Mesenchymal stem cell (in vitro differentiated cells and primary cell): Measurements from ENCODE around the gene KRTCAP2.

Source experiments
- DNase-seq: peaks from one replicate; pipeline ENCODE4 v3.0.0-alpha.2; 2013
- H2AFZ ChIP-seq: one replicate; pipeline ENCODE4 v1.6.1; 2013; ENCODE audit warnings: low read depth, mild to moderate bottlenecking, control low read depth, inconsistent platforms, low read length, moderate library complexity
- H2AK5ac ChIP-seq: 2 replicates; pipeline ENCODE4 v1.6.1; 2013; ENCODE audit warnings: low read length, moderate library complexity, mild to moderate bottlenecking, inconsistent platforms; ENCODE audit not compliant: severe bottlenecking
- H2BK120ac ChIP-seq: one replicate; pipeline ENCODE4 v1.6.1; 2013; ENCODE audit warnings: low read depth, mild to moderate bottlenecking, inconsistent platforms, low read length, moderate library complexity
- H2BK12ac ChIP-seq, 2 experiments: one replicate each; pipeline ENCODE4 v1.6.1; 2013; ENCODE audit warnings: inconsistent platforms in 2 of 2, low read length in 2 of 2, mild to moderate bottlenecking in 2 of 2, moderate library complexity in 2 of 2, control low read depth in 1 of 2
- H2BK15ac ChIP-seq: one replicate; pipeline ENCODE4 v1.6.1; 2013; ENCODE audit warnings: mild to moderate bottlenecking, low read depth, inconsistent platforms; ENCODE audit not compliant: poor library complexity, severe bottlenecking
- H2BK5ac ChIP-seq: 2 replicates; pipeline ENCODE4 v1.6.1; 2013; ENCODE audit warnings: low read depth, mild to moderate bottlenecking, low read length, control low read depth, inconsistent platforms; ENCODE audit not compliant: poor library complexity, severe bottlenecking
- H3K14ac ChIP-seq, 2 experiments: one replicate each; pipeline ENCODE4 v1.6.1; 2013; ENCODE audit warnings: inconsistent platforms in 2 of 2, low read length in 2 of 2, control low read depth in 1 of 2, mild to moderate bottlenecking in 1 of 2, moderate library complexity in 1 of 2
- H3K18ac ChIP-seq, 2 experiments: one replicate each; pipeline ENCODE4 v1.6.1; 2013; ENCODE audit warnings: inconsistent platforms in 2 of 2, low read length in 2 of 2, control low read depth in 1 of 2, low read depth in 1 of 2, mild to moderate bottlenecking in 1 of 2
- H3K23ac ChIP-seq, 2 experiments: one replicate each; pipeline ENCODE4 v1.6.1; 2013; ENCODE audit warnings: inconsistent platforms in 2 of 2, low read length in 2 of 2, mild to moderate bottlenecking in 2 of 2, moderate library complexity in 2 of 2, control low read depth in 1 of 2
- H3K27ac ChIP-seq: 2 replicates; pipeline ENCODE4 v1.5.1; 2013; ENCODE audit warnings: mild to moderate bottlenecking, moderate library complexity, low read length, control low read depth, inconsistent platforms; ENCODE audit not compliant: poor library complexity, severe bottlenecking
- H3K27me3 ChIP-seq, 2 experiments: 2 replicates each; pipeline versions ENCODE4 v1.6.1 to v1.7.0; 2013; ENCODE audit warnings: low read length in 2 of 2, mild to moderate bottlenecking in 2 of 2, moderate library complexity in 2 of 2, control low read depth in 1 of 2, inconsistent platforms in 1 of 2; ENCODE audit not compliant: control insufficient read depth in 1 of 2, insufficient read depth in 1 of 2
- H3K36me3 ChIP-seq, 2 experiments: 2 replicates each; pipeline versions ENCODE4 v1.6.1 to v1.7.0; 2013; ENCODE audit warnings: low read length in 2 of 2, control low read depth in 1 of 2, inconsistent platforms in 1 of 2, low read depth in 1 of 2, mild to moderate bottlenecking in 1 of 2; ENCODE audit not compliant: insufficient read depth in 2 of 2, control insufficient read depth in 1 of 2
- H3K4ac ChIP-seq, 2 experiments: one replicate each; pipeline ENCODE4 v1.6.1; 2013; ENCODE audit warnings: inconsistent platforms in 2 of 2, low read length in 2 of 2, mild to moderate bottlenecking in 2 of 2, moderate library complexity in 2 of 2, control low read depth in 1 of 2, low read depth in 1 of 2
- H3K4me1 ChIP-seq: 2 replicates; pipeline ENCODE4 v1.6.1; 2013; ENCODE audit warnings: low read depth, low read length, control low read depth; ENCODE audit not compliant: control insufficient read depth, insufficient read depth
- H3K4me2 ChIP-seq: 2 replicates; pipeline ENCODE4 v1.6.1; 2013; ENCODE audit warnings: low read length, mild to moderate bottlenecking, inconsistent platforms; ENCODE audit not compliant: poor library complexity, severe bottlenecking
- H3K4me3 ChIP-seq, 2 experiments: 2 replicates each; pipeline versions ENCODE4 v1.5.1 to v1.7.0; 2013; ENCODE audit warnings: low read length in 2 of 2, mild to moderate bottlenecking in 2 of 2, control low read depth in 1 of 2, low read depth in 1 of 2; ENCODE audit not compliant: insufficient read depth in 1 of 2
- H3K79me1 ChIP-seq: replicated peaks from 2 replicates; pipeline ENCODE4 v1.6.1; 2013; ENCODE audit warnings: mild to moderate bottlenecking, control low read depth, low read length, inconsistent platforms; ENCODE audit not compliant: poor library complexity, severe bottlenecking
- H3K9ac ChIP-seq: 2 replicates; pipeline ENCODE4 v1.7.0; 2013; ENCODE audit warnings: mild to moderate bottlenecking, low read length, moderate library complexity
- H3K9me3 ChIP-seq: 2 replicates; pipeline ENCODE4 v1.7.0; 2013; ENCODE audit warnings: mild to moderate bottlenecking, low read length; ENCODE audit not compliant: control insufficient read depth
- H4K8ac ChIP-seq: one replicate; pipeline ENCODE4 v1.6.1; 2013; ENCODE audit warnings: inconsistent platforms, mild to moderate bottlenecking, low read length, moderate library complexity
- H4K91ac ChIP-seq: one replicate; pipeline ENCODE4 v1.6.1; 2013; ENCODE audit warnings: mild to moderate bottlenecking, low read length, inconsistent platforms
- WGBS: methylation state at CpG from one replicate; pipeline ENCODE4 v1.1.7; 2013; ENCODE audit warnings: mixed read lengths; 5-methylcytosine and 5-hydroxymethylcytosine counted together

The KRTCAP2 gene

DNA sequence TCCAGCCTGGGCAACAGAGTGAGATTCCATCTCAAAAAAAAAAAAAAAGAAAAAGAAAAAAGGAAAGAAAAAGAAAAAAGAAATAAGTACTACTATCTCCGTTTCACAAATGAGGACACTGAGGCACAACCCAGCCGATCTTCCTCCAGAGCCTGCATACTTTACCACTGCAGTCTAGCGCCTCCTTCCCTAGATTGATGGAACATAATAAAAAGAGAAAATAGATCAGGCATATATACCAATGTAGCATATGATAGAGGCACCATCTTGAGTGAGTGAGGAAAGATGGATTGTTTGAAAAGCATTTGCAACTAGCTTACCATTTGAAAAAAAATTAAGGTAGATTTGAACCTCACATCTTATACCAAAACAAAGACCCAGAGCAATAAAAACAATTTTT is 27.6 kb downstream of the KRTCAP2 start:
- Histone ChIP-seq H3K4me1 (peaks cover 1% of the 10 kb centered on the region), H2BK15ac (no peak overlapping the region), H2BK5ac (no peak overlapping the region), H3K18ac (no peak overlapping the region), H3K4ac (no peak overlapping the region), H3K9ac (no peak overlapping the region), H4K91ac (no peak overlapping the region), H2AFZ (no peak overlapping the region), H3K23ac (no peak overlapping the region), H3K14ac (no peak overlapping the region), H3K79me1 (no peaks in the 10 kb centered on the region), H2AK5ac (no peak overlapping the region), H2BK12ac (no peak overlapping the region), H3K4me3 (no peak overlapping the region), H3K27me3 (peaks cover 5 to 26% of the 10 kb centered on the region in 2 experiments), H2BK120ac (no peak overlapping the region), H3K4me2 (no peak overlapping the region), H3K9me3 (no peaks in the 10 kb centered on the region), H3K27ac (no peak overlapping the region), H3K36me3 (no peaks in the 10 kb centered on the region), H4K8ac (no peak overlapping the region)
- DNase-seq = no peak
- WGBS = no CpG with 5 or more reads among the region's 3 CpGs

DNA sequence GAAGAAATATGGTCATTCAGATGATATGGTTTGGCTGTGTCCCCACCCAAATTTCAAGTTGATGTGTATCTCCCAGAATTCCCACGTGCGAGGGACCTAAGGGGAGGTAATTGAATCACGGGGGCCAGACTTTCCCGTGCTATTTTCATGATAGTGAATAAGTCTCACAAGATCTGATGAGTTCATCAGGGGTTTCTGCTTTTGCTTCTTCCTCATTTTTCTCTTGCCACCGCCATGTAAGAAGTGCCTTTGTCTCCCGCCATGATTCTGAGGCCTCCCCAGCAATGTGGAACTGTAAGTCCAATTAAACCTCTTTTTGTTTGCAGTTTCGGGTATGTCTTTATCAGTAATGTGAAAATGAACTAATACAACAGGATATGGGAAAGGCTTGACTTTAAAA is 31.4 kb downstream of the KRTCAP2 start:
- Histone ChIP-seq H2AK5ac (no peak overlapping the region), H3K4me2 (no peak overlapping the region), H2BK120ac (no peak overlapping the region), H3K27ac (no peak overlapping the region), H3K18ac (no peak overlapping the region), H3K36me3 (peaks cover 9 to 15% of the 10 kb centered on the region in 2 experiments), H3K14ac (no peak overlapping the region), H4K91ac (no peak overlapping the region), H3K9me3 (no peaks in the 10 kb centered on the region), H3K79me1 (peaks cover 10% of the 10 kb centered on the region), H3K4me1 (peaks cover 15% of the 10 kb centered on the region), H3K27me3 (peaks cover 5 to 10% of the 10 kb centered on the region in 2 experiments), H3K4me3 (no peak overlapping the region), H4K8ac (no peak overlapping the region), H3K23ac (no peak overlapping the region), H3K4ac (no peak overlapping the region), H2AFZ (no peak overlapping the region), H2BK15ac (no peak overlapping the region), H3K9ac (no peak overlapping the region), H2BK12ac (no peak overlapping the region), H2BK5ac (no peak overlapping the region)
- DNase-seq = no peak
- WGBS = 84% methylated on average over 5 of the region's 7 CpGs

DNA sequence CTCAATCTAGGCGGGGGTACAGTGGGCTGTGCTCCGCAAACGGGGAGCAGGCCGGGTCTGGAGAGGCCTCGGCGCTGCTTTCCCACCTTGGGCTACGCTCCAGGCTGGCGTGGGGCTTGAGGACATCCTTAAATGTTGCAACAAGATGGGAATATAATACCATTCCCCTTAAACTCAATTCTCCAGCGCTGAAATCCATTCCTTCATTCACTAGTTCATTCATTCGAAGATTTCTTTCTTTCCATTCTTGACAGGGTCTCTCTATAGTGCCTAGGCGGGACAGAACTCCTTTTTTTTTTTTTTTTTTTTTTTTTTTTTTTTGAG is 32.5 kb downstream of the KRTCAP2 start:
- H3K4me1 ChIP-seq = peaks cover 17% of the 10 kb centered on the region
- no peak overlapping the region for H2BK5ac ChIP-seq

GRCh38 chr1:155139895-155140629 is 33.0 kb downstream of the KRTCAP2 start, which contains the start of gene DPM3:
DPM3 (minus strand) TSS chr1:155140531; CDS start chr1:155140240, 291 bp downstream.
- peak; percentile 86 for DNase-seq
- H2BK15ac ChIP-seq = no peak within 1 kb of the TSS
- H2AK5ac ChIP-seq = no peak within 1 kb of the TSS
- H3K4me2 ChIP-seq = peak within 1 kb of the TSS; percentile 75
- H3K9me3 ChIP-seq = no peaks in the 10 kb centered on the region
- peak within 1 kb of the TSS; percentile 83 for H3K27ac ChIP-seq
- H3K4me1 ChIP-seq = peaks cover 17% of the 10 kb centered on the region
- peak within 1 kb of the TSS; percentile 80 for H4K91ac ChIP-seq
- under 1% methylated on average over 42 of the region's 42 CpGs for WGBS
- peaks cover 9 to 15% of the 10 kb centered on the region in 2 experiments for H3K36me3 ChIP-seq
- peaks cover 12% of the 10 kb centered on the region for H3K79me1 ChIP-seq
- H3K9ac ChIP-seq = peak within 1 kb of the TSS; percentile 97
- H2BK12ac ChIP-seq = peak within 1 kb of the TSS; percentile 21 to 69
- peak within 1 kb of the TSS; percentile 84 to 85 for H3K18ac ChIP-seq
- peak within 1 kb of the TSS; percentile 99 for H4K8ac ChIP-seq
- H2AFZ ChIP-seq = peak within 1 kb of the TSS; percentile 85
- peak within 1 kb of the TSS in 1 of 2 experiments; percentile 97 for H3K23ac ChIP-seq
- H3K4me3 ChIP-seq = peak within 1 kb of the TSS; percentile 70 to 100
- peak within 1 kb of the TSS; percentile 84 for H2BK5ac ChIP-seq
- peak within 1 kb of the TSS; percentile 23 for H2BK120ac ChIP-seq
- H3K27me3 ChIP-seq = peaks cover 0 to 4% of the 10 kb centered on the region in 2 experiments
- H3K14ac ChIP-seq = peak within 1 kb of the TSS in 1 of 2 experiments; percentile 41
- peak within 1 kb of the TSS in 1 of 2 experiments; percentile 77 for H3K4ac ChIP-seq

More for the DNA sequence above, 32.5 kb downstream of the KRTCAP2 start:
- Histone ChIP-seq H3K79me1 (peaks cover 12% of the 10 kb centered on the region), H3K27me3 (peaks cover 0 to 4% of the 10 kb centered on the region in 2 experiments), H4K91ac (peak overlapping the region; percentile 80), H2AFZ (peak overlapping the region; percentile 85), H2AK5ac (no peak overlapping the region), H3K4me2 (peak overlapping the region; percentile 75), H3K14ac (no peak overlapping the region), H3K36me3 (peaks cover 9 to 15% of the 10 kb centered on the region in 2 experiments), H3K18ac (no peak overlapping the region), H3K27ac (no peak overlapping the region), H3K9me3 (no peaks in the 10 kb centered on the region), H2BK12ac (no peak overlapping the region), H3K4ac (no peak overlapping the region), H3K23ac (no peak overlapping the region), H3K4me3 (peak overlapping the region in 1 of 2 experiments; percentile 100), H2BK15ac (no peak overlapping the region), H3K9ac (peak overlapping the region; percentile 97), H4K8ac (peak overlapping the region; percentile 99), H2BK120ac (no peak overlapping the region)
- DNase-seq = no peak
- 8% methylated on average over 11 of the region's 11 CpGs for WGBS
